ENCODE measurements around the gene PAX8.

Gene PAX8

GRCh38 chr2:113178891-113179290, 99.8 kb downstream of the PAX8 start:
- Histone ChIP-seq H3K4me3 (no peak overlapping the region), H3K36me3 (ENCODE audit: insufficient read depth, low read length) (no peaks in the 10 kb centered on the region), H3K27ac (no peak overlapping the region), H3K9me3 (ENCODE audit: low read depth, low read length) (no peaks in the 10 kb centered on the region), H3K9ac (ENCODE audit: insufficient read length) (no peak overlapping the region)
- TF ChIP-seq POLR2AphosphoS5 (IDR thresholded peaks at IDR 0.05; ENCODE audit: borderline replicate concordance, low read depth, low read length) (no peak), EZH2 (IDR thresholded peaks at IDR 0.05) (no peak), FOXP2 (optimal IDR thresholded peaks at IDR 0.05; ENCODE audit: control extremely low read depth, extremely low read length, insufficient read depth) (no peak)
- DNase-seq (ENCODE audit: low read depth, low spot score), result no peak

GRCh38 chr2:113178069-113178746, 100.5 kb downstream of the PAX8 start:
- DNase-seq (ENCODE audit: low read depth, low spot score), result no peak
- TF ChIP-seq EZH2 (IDR thresholded peaks at IDR 0.05), result no peak
- no peak for TF ChIP-seq POLR2AphosphoS5 (IDR thresholded peaks at IDR 0.05; ENCODE audit: borderline replicate concordance, low read depth, low read length)
- no peak for TF ChIP-seq FOXP2 (optimal IDR thresholded peaks at IDR 0.05; ENCODE audit: control extremely low read depth, extremely low read length, insufficient read depth)
- Histone ChIP-seq H3K9me3 (ENCODE audit: low read depth, low read length) (no peaks in the 10 kb centered on the region), H3K36me3 (ENCODE audit: insufficient read depth, low read length) (no peaks in the 10 kb centered on the region), H3K9ac (ENCODE audit: insufficient read length) (no peak overlapping the region), H3K27ac (no peak overlapping the region), H3K4me3 (no peak overlapping the region)

- Histone ChIP-seq H3K9me3 (ENCODE audit: low read depth, low read length) (no peaks in the 10 kb centered on the region), H3K9ac (ENCODE audit: insufficient read length) (no peak overlapping the region), H3K36me3 (ENCODE audit: insufficient read depth, low read length) (no peaks in the 10 kb centered on the region), H3K27ac (no peak overlapping the region), H3K4me3 (no peak overlapping the region)
- TF ChIP-seq EZH2 (IDR thresholded peaks at IDR 0.05) (no peak), FOXP2 (optimal IDR thresholded peaks at IDR 0.05; ENCODE audit: control extremely low read depth, extremely low read length, insufficient read depth) (no peak)
- no peak for DNase-seq (ENCODE audit: low read depth, low spot score)
These were observed 101.9 kb downstream of the PAX8 start for GRCh38 chr2:113176696-113177355.

GRCh38 chr2:113175736-113176695, 102.7 kb downstream of the PAX8 start:
- Histone ChIP-seq H3K9me3 (ENCODE audit: low read depth, low read length) (no peaks in the 10 kb centered on the region), H3K4me3 (no peak overlapping the region), H3K27ac (no peak overlapping the region), H3K36me3 (ENCODE audit: insufficient read depth, low read length) (no peaks in the 10 kb centered on the region), H3K9ac (ENCODE audit: insufficient read length) (no peak overlapping the region)
- no peak for TF ChIP-seq POLR2AphosphoS5 (IDR thresholded peaks at IDR 0.05; ENCODE audit: borderline replicate concordance, low read depth, low read length)
- no peak for TF ChIP-seq EZH2 (IDR thresholded peaks at IDR 0.05)
- no peak for TF ChIP-seq FOXP2 (optimal IDR thresholded peaks at IDR 0.05; ENCODE audit: control extremely low read depth, extremely low read length, insufficient read depth)
- no peak for DNase-seq (ENCODE audit: low read depth, low spot score)

GRCh38 chr2:113175042-113175628, 103.6 kb downstream of the PAX8 start:
- Histone ChIP-seq H3K9ac (ENCODE audit: insufficient read length) (no peak overlapping the region), H3K36me3 (ENCODE audit: insufficient read depth, low read length) (no peaks in the 10 kb centered on the region), H3K4me3 (no peak overlapping the region), H3K9me3 (ENCODE audit: low read depth, low read length) (no peaks in the 10 kb centered on the region), H3K27ac (no peak overlapping the region)
- TF ChIP-seq FOXP2 (optimal IDR thresholded peaks at IDR 0.05; ENCODE audit: control extremely low read depth, extremely low read length, insufficient read depth), result no peak
- TF ChIP-seq POLR2AphosphoS5 (IDR thresholded peaks at IDR 0.05; ENCODE audit: borderline replicate concordance, low read depth, low read length), result no peak
- no peak for TF ChIP-seq EZH2 (IDR thresholded peaks at IDR 0.05)
- DNase-seq (ENCODE audit: low read depth, low spot score), result no peak

GRCh38 chr2:113174376-113174750, 104.4 kb downstream of the PAX8 start:
- no peak overlapping the region for H3K4me3 ChIP-seq
- H3K9ac ChIP-seq (ENCODE audit: insufficient read length), result no peak overlapping the region
- H3K9me3 ChIP-seq (ENCODE audit: low read depth, low read length), result no peaks in the 10 kb centered on the region
- no peak for DNase-seq (ENCODE audit: low read depth, low spot score)
- H3K36me3 ChIP-seq (ENCODE audit: insufficient read depth, low read length), result no peaks in the 10 kb centered on the region
- TF ChIP-seq FOXP2 (optimal IDR thresholded peaks at IDR 0.05; ENCODE audit: control extremely low read depth, extremely low read length, insufficient read depth), result no peak
- no peak for TF ChIP-seq EZH2 (IDR thresholded peaks at IDR 0.05)
- no peak for TF ChIP-seq POLR2AphosphoS5 (IDR thresholded peaks at IDR 0.05; ENCODE audit: borderline replicate concordance, low read depth, low read length)
- no peak overlapping the region for H3K27ac ChIP-seq

- no peak within 1 kb of the TSS for H3K27ac ChIP-seq
- no peaks in the 10 kb centered on the region for H3K9me3 ChIP-seq (ENCODE audit: low read depth, low read length)
- TF ChIP-seq FOXP2 (optimal IDR thresholded peaks at IDR 0.05; ENCODE audit: control extremely low read depth, extremely low read length, insufficient read depth) (no peak), POLR2AphosphoS5 (IDR thresholded peaks at IDR 0.05; ENCODE audit: borderline replicate concordance, low read depth, low read length) (no peak), EZH2 (IDR thresholded peaks at IDR 0.05) (no peak)
- H3K9ac ChIP-seq (ENCODE audit: insufficient read length), result no peak within 1 kb of the TSS
- DNase-seq (ENCODE audit: low read depth, low spot score), result no peak
- no peaks in the 10 kb centered on the region for H3K36me3 ChIP-seq (ENCODE audit: insufficient read depth, low read length)
- H3K4me3 ChIP-seq, result no peak within 1 kb of the TSS
These were observed 105.0 kb downstream of the PAX8 start, which contains the start of gene PSD4 for GRCh38 chr2:113173542-113174375. PSD4 (plus strand) TSS chr2:113173971; CDS start chr2:113182457, 8,486 bp downstream.

All from SK-N-MC (cell line).